Retina (tissue), 1 donor: ENCODE measurements around the gene MMP2.
A peak's percentile ranks its signal among the peaks of the same experiment; 100 is the strongest.

Experiments used
- DNase-seq: peaks from one replicate; pipeline ENCODE4 v3.0.0-alpha.2; 2016

MMP2 gene

GRCh38 chr16:55478827-55479429 lies at the start of gene MMP2:
MMP2 (plus strand) TSS chr16:55479198; CDS start chr16:55479480, 282 bp downstream.
- peak; percentile 46 for DNase-seq

DNA sequence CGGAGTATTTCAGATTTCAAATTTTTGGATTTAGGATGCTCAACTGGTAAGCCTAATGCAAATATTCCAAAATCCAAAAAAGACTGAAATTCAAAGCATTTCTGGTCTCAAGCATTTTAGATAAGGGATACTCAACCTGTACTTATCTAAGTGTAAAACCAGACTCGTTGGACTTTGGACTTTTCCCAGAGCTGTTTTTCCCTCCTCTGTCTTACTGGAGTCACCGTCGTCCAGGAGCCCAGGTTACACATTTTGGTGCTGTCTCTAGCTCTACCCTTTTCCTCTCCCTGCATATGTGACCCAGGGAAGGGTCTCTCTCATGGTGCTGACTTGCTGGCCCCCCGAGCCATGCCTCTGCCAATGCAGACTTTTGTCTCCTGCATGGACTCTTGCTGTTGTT lies 46.0 kb upstream of the MMP2 start:
- DNase-seq: no peak

DNA sequence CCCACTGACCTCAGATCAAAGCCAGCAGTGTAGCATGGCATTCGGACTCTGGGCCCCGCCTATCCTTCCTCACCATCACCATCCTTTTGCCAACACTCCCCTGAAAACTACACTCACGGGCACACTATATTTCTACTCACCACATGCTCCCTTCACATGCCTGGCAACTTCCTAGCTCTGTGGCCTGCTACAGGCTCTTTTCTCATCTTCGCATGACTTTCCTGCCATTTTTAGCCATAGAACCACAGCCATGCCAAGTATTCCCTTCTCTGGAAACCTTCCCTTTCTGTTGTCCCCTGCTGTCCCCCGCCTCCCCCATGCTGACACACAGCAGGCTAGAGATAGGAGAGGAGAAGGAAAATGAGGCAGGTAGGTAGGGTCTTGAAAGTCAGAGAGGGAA lies 45.5 kb upstream of the MMP2 start:
- DNase-seq: no peak

- DNase-seq: no peak
These were observed 45.0 kb upstream of the MMP2 start for GRCh38 chr16:55434000-55434399.

DNA sequence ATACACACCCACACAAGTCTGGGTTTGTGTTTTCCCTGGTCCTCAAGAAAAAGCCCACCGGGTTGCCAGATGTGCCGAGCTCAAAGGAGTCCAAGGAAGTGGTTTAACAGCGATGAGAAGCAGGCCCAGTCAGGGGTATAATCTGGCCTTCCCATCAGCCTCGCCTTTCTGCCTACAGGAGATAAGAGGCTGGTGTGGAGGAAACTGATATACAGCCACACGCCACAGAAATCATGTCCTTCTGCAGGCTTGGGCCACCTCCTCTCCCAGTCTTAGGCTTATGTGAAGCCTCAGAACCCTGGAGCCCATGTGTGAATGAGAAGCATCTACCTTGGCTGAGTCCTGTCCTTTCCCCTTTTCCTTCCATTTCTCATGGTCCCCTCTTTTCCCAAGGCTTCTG lies 43.6 kb upstream of the MMP2 start:
- no peak for DNase-seq

DNA sequence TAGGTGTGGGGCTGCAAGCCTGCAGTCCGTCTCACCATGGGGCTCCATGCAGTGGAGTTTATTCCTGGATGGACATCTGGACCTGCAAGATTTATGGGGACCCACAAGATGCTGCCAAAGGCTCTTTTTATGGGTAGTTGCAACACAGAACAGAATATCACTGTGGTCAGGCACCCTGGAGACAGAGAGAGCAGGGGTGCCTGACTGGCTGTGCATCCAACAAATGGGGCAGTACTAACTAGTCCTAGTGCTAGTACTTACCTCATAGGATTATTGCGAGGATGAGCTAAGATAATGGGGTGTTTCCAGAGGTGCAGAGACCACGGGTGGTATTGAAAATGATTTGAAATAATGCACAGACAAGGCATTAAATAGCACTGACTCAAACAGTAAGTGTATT lies 42.4 kb upstream of the MMP2 start:
- no peak for DNase-seq

DNA sequence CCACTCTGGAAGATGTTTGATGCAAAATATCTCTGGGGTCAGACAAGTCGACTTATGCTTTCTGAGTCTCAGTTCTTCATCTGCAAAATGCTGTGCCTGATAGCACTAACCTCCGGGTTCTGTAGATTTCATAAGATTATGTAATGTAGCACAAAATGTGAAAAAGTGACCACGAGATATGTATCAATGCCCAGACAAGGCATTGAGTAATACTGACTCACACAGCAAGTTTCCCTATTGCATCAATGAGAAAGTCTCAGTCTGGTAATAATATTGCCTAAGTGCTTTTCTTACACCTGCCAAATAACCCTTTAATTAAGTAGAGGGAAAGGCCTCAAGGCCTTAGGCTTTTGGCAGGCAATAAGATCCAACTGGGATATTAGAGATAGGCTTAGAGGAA lies 41.4 kb upstream of the MMP2 start:
- DNase-seq: no peak

DNA sequence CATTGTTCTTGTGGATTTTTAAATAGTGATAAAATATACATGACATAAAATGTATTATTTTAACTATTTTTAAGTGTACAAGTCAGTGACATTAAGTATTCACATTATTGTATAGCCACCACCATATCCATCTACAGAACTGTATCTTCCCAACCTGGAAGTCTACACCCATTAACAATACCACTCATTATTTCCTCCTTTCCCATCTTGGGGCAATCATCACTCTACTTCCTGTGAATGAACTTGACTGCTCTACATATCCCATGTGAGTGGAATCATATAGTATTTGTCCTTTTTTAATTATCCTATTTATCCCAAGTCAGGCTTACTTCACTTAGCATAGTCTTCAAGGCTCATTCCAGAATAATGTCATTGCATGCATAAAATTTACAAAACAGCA lies 40.7 kb upstream of the MMP2 start:
- DNase-seq: no peak

DNA sequence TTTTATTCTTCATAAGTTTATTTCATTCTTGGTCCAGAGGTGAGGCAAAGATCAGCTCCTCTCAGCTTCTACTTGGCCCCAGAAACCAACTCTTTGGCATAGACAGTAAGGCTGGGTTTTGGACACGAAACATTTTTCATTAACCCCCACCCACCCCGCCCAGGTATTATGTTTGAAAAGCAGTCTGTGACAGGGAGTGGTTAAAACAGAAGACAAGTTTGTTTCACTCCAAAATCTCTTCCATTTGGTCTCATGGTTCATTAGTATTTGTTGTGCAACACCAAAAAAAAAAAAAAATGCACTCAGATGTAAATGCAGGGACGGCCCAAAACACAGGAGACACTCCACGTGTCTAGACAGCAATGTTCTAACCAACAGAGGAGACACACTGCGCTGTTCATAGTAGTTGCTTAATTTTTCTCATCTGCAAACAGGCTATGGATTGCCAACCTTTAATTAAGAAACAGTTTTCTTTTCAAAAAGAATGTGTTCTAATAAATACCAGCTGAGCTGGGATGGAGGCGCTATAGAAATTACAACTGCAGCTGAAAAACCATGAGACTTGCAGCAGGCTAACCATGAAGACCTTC lies 39.8 kb upstream of the MMP2 start:
- no peak for DNase-seq

DNA sequence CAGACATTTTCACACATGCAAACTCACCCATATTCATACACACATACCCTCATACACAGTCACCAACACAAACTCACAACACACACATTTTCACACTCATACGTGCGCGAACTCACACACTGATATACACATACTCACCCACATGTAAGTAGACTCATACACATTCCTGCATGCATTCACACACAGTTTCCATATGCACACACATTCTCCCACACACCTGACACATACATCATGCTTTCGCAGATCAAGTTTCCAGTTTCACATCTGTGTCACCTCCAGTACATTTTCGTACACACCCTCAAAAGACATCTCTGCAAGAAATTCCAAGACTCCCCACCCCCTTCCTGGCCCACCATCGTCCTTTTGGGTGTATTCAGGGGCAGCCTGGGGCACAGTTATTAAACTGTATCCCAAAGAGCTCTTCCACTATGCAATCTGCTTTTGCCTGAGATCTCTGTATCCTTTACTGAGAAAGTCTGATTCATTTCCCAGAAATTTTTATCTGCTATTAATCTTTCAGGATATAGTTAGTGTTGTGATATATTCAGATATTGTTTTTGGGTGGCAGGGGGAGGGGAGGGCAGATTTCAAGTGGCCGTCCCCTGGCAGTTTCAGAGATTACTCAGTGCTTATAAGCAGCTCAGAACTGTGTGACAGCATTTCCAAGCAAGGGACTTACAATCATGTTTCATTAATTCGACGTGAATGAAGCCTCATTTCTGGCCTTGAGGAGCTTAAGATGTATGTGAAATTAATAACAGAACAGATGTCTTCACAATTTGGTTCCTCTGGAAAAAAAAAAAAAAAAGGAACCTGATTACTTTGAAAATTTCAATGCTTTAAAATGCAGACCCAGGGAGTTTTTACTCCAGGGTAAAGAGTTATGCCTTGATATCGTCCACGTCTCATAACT lies 35.3 kb upstream of the MMP2 start:
- no peak for DNase-seq

DNA sequence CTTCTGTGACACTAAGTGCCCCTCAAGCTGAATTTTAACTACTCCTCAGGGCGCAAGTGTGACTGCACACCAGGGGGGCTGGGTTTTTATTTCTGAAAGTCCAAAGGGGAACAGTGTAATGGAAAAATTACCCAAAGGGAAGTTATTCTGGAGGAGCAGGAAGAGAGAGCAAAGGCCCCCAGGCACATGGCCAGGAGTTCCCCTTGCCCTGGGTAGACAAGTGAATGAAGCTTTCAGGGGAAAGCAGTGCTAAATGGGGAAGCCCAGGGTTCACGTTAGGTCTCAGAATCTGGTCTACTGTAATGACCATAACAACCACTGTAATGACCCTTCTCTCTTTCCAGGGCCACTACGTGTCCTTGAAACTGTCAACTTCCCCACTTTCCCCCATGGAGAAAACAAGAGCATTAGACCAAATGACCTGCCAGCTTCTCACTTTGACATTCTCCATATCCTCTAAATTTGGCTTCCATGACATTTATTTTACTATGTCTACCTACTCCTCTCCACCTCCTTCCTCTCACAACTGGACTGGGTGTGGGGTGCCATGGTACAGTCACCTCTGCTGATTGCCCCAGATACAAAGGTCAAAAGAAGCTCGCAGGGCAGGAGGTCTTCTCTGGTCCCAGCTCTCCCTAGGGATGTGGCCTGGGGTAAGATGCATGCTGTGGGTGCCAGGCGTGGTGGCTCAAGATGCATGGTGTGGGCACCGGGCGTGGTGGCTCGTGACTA lies 34.1 kb upstream of the MMP2 start:
- DNase-seq: no peak

DNA sequence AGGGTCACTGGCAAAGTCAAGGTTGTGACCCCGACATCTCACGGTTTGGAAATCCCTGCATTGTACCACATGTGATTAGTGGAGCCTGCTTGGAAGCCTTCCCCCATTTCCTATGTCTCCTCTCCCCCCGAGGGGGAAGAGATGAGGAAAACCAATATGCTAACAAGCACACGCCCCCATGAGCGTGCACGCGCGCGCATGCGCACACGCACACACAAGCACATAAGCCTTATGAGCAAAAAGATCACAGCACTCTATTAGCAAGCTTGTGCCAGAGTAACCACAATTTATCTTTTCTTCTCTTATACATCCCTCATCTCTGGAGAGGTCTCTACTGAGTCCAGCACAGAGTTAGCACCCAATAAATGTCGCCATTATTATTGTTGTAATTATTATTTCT lies 31.8 kb upstream of the MMP2 start:
- DNase-seq: no peak

- DNase-seq: no peak
These were observed 26.0 kb upstream of the MMP2 start for GRCh38 chr16:55452996-55453395.

DNA sequence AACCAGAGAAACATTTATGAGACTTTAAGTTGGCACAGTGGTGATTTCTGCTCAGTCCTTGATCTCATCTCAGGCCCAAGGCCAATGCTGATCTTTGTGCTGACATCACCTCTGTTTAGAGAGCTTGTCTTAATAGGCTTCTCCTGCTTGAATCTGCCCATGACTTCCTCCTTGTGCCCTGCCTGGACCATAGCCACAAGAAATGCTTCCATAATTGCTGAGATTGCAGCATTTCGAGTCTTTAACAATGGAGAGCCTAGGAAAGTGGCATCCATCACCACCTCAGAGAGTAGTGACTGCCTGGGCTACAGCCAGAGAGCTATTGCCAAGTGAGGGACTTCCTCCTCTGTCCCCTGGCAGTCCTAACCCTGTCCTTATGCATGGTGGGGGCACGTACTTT lies 25.1 kb upstream of the MMP2 start:
- DNase-seq: no peak

DNA sequence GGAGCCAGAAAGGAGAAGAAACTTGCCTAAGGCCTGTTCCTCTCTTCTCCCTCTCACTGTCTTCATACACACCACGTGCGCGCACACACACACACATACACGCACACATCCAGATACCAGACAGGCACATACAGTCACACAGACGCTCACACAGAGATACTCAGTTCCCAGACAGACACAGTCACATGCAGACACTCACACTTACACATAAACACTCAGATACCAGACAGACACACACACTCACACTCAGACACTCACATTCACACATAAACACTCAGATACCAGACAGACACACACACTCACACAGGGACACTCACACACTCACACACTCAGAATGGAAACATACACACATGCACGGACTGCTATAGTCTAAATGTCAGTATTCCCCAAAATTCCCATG lies 24.1 kb upstream of the MMP2 start:
- no peak for DNase-seq

DNA sequence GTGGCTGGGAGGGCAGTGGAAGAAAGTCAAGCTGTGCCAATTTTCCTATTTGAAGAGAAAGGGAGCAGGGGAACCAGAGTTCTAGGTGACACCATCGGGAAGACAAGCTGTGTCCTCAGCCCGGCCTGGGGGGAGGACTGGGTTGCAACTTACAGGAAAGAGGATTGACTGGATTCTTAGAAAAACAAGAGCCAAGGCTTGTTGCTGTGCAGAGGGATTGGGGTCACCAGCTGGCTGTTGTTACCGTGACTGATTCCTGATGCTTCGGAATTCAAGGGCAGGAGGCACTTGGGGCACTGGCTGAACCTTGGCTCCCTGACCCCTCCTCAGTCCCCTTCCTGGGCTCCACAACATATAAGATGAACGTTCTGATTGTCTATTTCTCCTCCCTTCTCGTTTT lies 16.8 kb upstream of the MMP2 start:
- DNase-seq: no peak

- no peak for DNase-seq
These were observed 14.6 kb upstream of the MMP2 start for GRCh38 chr16:55464375-55464774.

GRCh38 chr16:55465077-55465896 lies 13.7 kb upstream of the MMP2 start:
- DNase-seq: peak; percentile 92

DNA sequence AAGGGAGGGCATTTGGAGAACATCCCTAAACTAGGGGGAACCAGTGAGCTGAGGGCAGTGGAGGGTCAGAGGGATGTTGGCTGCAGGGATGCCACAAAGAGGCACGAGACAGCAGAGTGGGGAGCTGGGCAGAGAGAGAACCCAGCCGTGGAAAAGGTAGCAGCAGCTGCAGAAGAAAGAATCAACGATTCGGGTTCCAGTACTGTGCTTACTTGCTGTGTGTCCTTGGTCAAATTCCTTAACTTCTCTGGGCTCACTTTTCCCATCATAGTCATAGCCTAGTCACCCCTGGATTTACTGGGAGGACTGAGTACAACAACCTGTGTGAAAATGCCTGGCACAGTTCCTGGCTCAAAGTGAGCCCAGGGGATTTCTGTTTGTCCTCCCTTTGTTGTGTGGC lies 12.8 kb upstream of the MMP2 start:
- no peak for DNase-seq

GRCh38 chr16:55467898-55468297 lies 11.1 kb upstream of the MMP2 start:
- DNase-seq: no peak

GRCh38 chr16:55468352-55468990 lies 10.5 kb upstream of the MMP2 start:
- DNase-seq: no peak
